NCI-H128 (cell line): ENCODE measurements around the gene PACS2.

Experiments
- DNase-seq: peaks from one replicate; lab custom pipeline; 2025; ENCODE audit not compliant: unreplicated experiment; lab: John Stamatoyannopoulos, UW

PACS2 gene

GRCh38 chr14:105398726-105399465 lies 84.3 kb downstream of the PACS2 start:
- DNase-seq: no peak

- DNase-seq: no peak
These were observed 84.9 kb downstream of the PACS2 start for GRCh38 chr14:105399466-105399775.

- no peak for DNase-seq
These were observed 85.5 kb downstream of the PACS2 start for GRCh38 chr14:105400016-105400415.

- no peak for DNase-seq
These were observed 87.2 kb downstream of the PACS2 start for GRCh38 chr14:105401699-105402098.

- DNase-seq: no peak
These were observed 94.0 kb downstream of the PACS2 start for GRCh38 chr14:105408592-105408991.

- no peak for DNase-seq
These were observed 94.8 kb downstream of the PACS2 start for GRCh38 chr14:105409364-105409763.

GRCh38 chr14:105410642-105411016 lies 96.1 kb downstream of the PACS2 start:
- DNase-seq: no peak

- no peak for DNase-seq
These were observed 96.7 kb downstream of the PACS2 start for GRCh38 chr14:105411017-105411941.

- DNase-seq: no peak
These were observed 97.6 kb downstream of the PACS2 start for GRCh38 chr14:105411985-105412770.

- no peak for DNase-seq
These were observed 98.4 kb downstream of the PACS2 start for GRCh38 chr14:105412771-105413543.

- DNase-seq: no peak
These were observed 99.0 kb downstream of the PACS2 start for GRCh38 chr14:105413544-105413886.

GRCh38 chr14:105414456-105415371 lies 100.2 kb downstream of the PACS2 start:
- peak; percentile 58 for DNase-seq

GRCh38 chr14:105415481-105416428 lies 101.2 kb downstream of the PACS2 start:
- DNase-seq: no peak

GRCh38 chr14:105416671-105417070 lies 102.1 kb downstream of the PACS2 start:
- DNase-seq: no peak

- no peak for DNase-seq
These were observed 103.2 kb downstream of the PACS2 start for GRCh38 chr14:105417690-105418121.

GRCh38 chr14:105418269-105419194 lies 104.0 kb downstream of the PACS2 start:
- DNase-seq: no peak

GRCh38 chr14:105419195-105420091 lies 104.9 kb downstream of the PACS2 start, which contains the start of gene MTA1:
Gene MTA1 (plus strand): TSS chr14:105419827. CDS start chr14:105420036, 209 bp downstream.
- no peak for DNase-seq
